Lower leg skin (tissue), 4 donors: ENCODE results near the gene FAM83E. TPM values are rescaled to one million over a fixed set of nuclear protein-coding genes. Genes with fewer than 3 reads are reported as not detected.
"Not testable (repeated sequence)": the region's sequence is repeated elsewhere in the genome, so short reads cannot be mapped to it uniquely, and the experiment has no call there.

Experiments used
- DNase-seq, 2 donors: peaks; one replicate each; pipeline ENCODE4 v3.0.0-alpha.2; 2019; ENCODE audit warnings: low spot score in 2 of 2
- H3K4me3 ChIP-seq: fragments of 200-600 bp; sonication (generic); 2 replicates; pipeline ENCODE4 v1.5.1; 2017; ENCODE audit warnings: mild to moderate bottlenecking, low read depth; ENCODE audit not compliant: poor library complexity, severe bottlenecking
- POLR2A ChIP-seq, 2 donors: fragments of 450-650 bp; IDR thresholded peaks; one replicate each; pipeline ENCODE4 v1.6.1; 2016 to 2017; ENCODE audit warnings: antibody characterized with exemption in 2 of 2, mild to moderate bottlenecking in 1 of 2, moderate library complexity in 1 of 2
- WGBS, 2 donors: methylation state at CpG; one replicate each; pipeline ENCODE4 v1.1.5; 2018; 5-methylcytosine and 5-hydroxymethylcytosine counted together
- intact Hi-C: fragments of 100-400 bp; cut with DNase I; formaldehyde crosslinking; loops from one replicate; pipeline ENCODE4 v1.15.0; 2023; ENCODE audit warnings: low total_unique reads
- total RNA-seq, 4 donors: library from RNA; depleted of rRNA; stranded (reverse); fragments of >200 nt; gene quantifications; one replicate each; pipeline ENCODE4 v1.1.0, GENCODE V29; 2016
- TF ChIP-seq, protein P1 (sequence below), 3 donors: fragments of 450-650 bp; IDR thresholded peaks; one replicate each; pipeline ENCODE4 v1.5.1; 2016; ENCODE audit warnings: antibody characterized with exemption in 3 of 3, mild to moderate bottlenecking in 3 of 3, moderate library complexity in 2 of 3

Gene FAM83E
- total RNA-seq, 4 donors from 2014 or later: 0.53 to 8.2 (median 3.8) TPM

DNA sequence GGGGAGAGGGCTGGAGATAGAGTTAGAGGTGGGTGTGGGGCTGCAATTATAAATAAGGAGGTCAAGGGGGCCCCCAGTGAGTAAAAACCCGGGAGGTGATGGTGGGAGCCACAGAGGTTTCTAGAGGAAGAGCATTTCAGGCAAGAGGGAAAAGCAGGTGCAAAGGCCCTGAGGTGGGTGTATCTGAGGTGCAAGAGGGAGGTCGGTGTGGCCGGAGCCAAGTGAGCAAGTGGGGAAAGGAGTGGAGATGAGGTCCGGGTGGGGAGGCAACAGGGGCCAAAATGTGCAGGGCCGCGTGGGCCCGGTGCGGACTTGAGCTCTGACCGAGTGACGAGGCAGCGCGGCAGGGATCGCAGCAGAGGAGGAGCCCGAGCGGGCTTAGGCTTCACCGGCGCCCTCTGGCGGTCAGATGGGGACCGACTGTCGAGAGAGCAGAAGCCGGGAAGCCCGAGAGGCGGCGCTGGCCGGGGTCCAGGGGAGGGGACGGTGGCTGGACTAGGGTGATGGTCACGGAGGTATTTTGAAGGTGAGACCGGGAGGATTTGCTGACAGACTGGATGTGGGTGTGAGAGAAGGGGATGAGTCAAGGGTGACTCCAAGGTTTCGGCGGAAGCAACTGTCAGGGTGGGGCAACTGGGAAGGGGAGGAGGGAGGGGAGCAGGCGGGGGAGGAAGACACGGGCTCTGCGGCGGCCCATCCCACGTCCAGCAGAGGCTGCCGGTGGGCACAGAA lies 26.0 kb downstream of the FAM83E start:
- TF ChIP-seq POLR2A (IDR thresholded peaks at IDR 0.05): no peak
- TF ChIP-seq, protein P1, sequence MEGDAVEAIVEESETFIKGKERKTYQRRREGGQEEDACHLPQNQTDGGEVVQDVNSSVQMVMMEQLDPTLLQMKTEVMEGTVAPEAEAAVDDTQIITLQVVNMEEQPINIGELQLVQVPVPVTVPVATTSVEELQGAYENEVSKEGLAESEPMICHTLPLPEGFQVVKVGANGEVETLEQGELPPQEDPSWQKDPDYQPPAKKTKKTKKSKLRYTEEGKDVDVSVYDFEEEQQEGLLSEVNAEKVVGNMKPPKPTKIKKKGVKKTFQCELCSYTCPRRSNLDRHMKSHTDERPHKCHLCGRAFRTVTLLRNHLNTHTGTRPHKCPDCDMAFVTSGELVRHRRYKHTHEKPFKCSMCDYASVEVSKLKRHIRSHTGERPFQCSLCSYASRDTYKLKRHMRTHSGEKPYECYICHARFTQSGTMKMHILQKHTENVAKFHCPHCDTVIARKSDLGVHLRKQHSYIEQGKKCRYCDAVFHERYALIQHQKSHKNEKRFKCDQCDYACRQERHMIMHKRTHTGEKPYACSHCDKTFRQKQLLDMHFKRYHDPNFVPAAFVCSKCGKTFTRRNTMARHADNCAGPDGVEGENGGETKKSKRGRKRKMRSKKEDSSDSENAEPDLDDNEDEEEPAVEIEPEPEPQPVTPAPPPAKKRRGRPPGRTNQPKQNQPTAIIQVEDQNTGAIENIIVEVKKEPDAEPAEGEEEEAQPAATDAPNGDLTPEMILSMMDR (IDR thresholded peaks at IDR 0.05): peak in 2 of 3 donors; percentile 45 to 94
- WGBS, 2 donors: 3 to 4% methylated on average over 35 to 36 of the region's 36 CpGs
- intact Hi-C loops: loop anchor here (5.0 to 10.0 kb wide), 2 partner anchors 87 to 264 kb away; partner anchors contain the start of gene EMP3
- DNase-seq: peak; percentile 83 to 98
- H3K4me3 ChIP-seq: no peak overlapping the region

DNA sequence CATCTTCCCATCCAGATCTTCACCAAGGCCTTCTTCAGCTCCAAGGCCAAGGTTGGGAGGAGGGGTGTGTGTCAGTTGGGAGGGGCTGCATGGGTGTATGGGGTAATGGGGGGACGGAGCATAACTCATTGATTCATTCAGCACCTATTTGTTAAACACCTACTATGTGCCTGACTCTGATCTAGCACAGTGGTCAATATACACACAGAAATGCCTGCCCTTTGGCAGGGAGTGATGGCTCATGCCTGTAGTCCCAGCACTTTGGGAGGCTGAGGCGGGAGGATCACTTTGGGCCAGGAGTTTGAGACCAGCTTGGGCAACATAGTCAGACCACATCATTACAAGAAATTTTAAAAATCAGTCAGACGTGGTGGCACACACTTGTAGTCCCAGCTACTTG lies 27.5 kb downstream of the FAM83E start:
- H3K4me3 ChIP-seq: no peak overlapping the region
- intact Hi-C loops: loop anchor here (5.0 to 10.0 kb wide), 2 partner anchors 85 to 263 kb away; partner anchors contain the start of gene EMP3
- TF ChIP-seq, protein P1 (IDR thresholded peaks at IDR 0.05): no peak
- no peak for TF ChIP-seq POLR2A (IDR thresholded peaks at IDR 0.05)
- DNase-seq: no peak
- WGBS, 2 donors: 89 to 96% methylated on average over 3 of the region's 3 CpGs

DNA sequence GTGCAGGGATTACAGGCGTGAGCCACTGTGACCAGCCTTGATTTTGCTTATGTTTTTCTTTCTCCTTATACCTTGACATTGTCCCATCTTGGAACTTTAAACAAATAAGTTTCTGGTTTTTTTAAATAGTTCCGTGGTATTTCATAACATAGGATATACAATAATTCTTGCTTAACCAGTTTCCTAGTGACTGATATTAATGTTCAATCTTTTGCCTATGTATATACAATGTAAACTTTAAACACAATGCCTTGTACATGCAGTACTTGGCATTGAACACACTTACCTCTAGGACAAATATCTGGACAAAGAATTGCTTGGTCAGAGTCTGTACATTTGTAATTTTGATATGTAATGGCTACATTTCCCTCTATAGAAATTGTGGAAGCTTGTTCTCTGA lies 32.7 kb downstream of the FAM83E start:
- TF ChIP-seq, protein P1 (IDR thresholded peaks at IDR 0.05): no peak
- no peak for TF ChIP-seq POLR2A (IDR thresholded peaks at IDR 0.05)
- intact Hi-C loops: loop anchor here (10.0 kb wide), 1 partner anchor 257 kb away; the partner anchor contains the start of gene EMP3
- no peak overlapping the region for H3K4me3 ChIP-seq
- no peak for DNase-seq
- WGBS, 2 donors: 68 to 70% methylated on average over 2 of the region's 2 CpGs

DNA sequence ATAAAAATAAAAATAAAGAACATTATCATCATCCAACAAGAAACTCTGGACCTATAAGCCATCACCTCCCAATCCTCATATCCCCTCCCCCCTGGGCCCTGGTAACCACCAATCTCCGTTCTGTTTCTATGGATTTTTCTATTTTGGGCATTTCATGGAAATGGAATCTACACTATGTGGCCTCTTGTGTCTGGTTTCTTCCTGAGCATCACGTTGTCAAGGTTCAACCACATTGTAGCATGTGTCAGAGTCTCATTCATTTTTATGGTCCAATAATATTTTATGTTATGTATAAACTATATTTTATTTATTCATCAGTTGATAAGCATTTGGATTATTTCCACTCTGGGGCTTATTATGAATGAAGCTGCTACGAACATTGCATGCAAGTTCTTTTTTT lies 36.0 kb downstream of the FAM83E start:
- DNase-seq: no peak

DNA sequence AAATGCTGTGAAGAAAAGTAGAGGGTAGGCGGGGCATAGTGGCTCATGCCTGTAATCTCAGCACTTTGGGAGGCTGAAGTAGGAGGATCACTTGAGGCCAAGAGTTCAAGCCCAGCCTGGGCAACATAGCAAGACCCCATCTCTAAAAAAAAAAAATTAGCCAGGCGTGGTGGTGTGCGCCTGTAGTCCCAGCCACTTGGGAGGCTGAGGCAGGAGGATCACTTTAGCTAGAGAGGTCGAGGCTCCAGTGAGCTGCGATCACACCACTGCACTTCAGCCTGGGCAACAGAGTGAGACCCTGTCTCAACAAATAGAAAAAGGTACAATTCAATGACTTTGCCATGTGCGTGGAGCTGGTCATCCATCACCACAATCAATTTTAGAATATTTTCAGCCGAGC lies 37.0 kb downstream of the FAM83E start:
- H3K4me3 ChIP-seq, DNase-seq, intact Hi-C loops: not testable (repeated sequence)
- WGBS, 2 donors: 90 to 92% methylated on average over 7 of the region's 7 CpGs

More for the DNA sequence above, 36.0 kb downstream of the FAM83E start:
- TF ChIP-seq, protein P1 (IDR thresholded peaks at IDR 0.05): no peak
- no peak for TF ChIP-seq POLR2A (IDR thresholded peaks at IDR 0.05)
- H3K4me3 ChIP-seq: no peak overlapping the region
- intact Hi-C loops: no loop called here
- 31 to 46% methylated on average over 3 of the region's 3 CpGs for WGBS, 2 donors

DNA sequence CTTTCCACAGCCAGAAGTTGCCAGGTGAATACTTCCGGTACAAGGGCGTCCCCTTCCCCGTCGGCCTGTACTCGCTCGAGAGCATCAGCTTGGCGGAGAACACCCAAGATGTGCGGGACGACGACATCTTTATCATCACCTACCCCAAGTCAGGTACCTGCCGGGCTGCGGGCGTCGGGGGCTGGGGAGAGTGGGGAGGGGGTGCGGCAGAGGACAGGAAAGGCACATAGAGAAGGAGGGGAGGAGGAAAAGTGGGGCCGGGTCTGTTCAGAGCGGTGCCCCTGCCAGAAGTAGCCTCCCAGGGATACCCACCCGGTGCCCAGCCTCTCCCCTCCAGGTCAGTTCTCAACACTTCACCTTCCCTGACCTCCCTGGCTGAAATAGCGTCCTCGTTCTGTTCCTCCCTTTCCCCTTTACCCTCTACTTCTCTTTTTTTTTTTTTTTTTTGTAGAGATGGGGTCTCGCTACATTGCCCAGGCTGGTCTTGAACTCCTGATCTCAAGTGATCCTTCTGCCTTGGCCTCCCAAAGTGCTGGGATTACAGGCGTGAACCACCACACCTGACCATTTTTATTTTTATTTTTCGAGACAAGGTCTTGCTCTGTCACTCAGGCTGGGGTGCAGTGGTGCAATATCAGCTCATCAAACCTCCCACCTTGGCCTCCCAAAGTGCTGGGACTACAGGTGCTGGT lies 38.8 kb downstream of the FAM83E start:
- TF ChIP-seq POLR2A (IDR thresholded peaks at IDR 0.05): no peak
- TF ChIP-seq, protein P1 (IDR thresholded peaks at IDR 0.05): no peak
- intact Hi-C loops: no loop called here
- WGBS, 2 donors: 80 to 85% methylated on average over 23 of the region's 23 CpGs
- DNase-seq: no peak
- H3K4me3 ChIP-seq: no peak overlapping the region
